ENCODE results near the gene TNC.

Gene TNC

GRCh38 chr9:115085773-115086377 is 32.1 kb downstream of the TNC start:
- H3K36me3 ChIP-seq (ENCODE audit: control insufficient read depth, insufficient read depth, low read length), result no peaks in the 10 kb centered on the region
- H3K4me3 ChIP-seq (ENCODE audit: low read length), result no peak overlapping the region
- no CpG with 5 or more reads among the region's 22 CpGs for WGBS (ENCODE audit: insufficient coverage, insufficient read length)
- 0 out of 2 replicates have a peak, but pooled peaks cover 2% of the 10 kb centered on the region for H3K4me1 ChIP-seq (ENCODE audit: control insufficient read depth, insufficient read depth, low read length)
- no peak overlapping the region for H3K27ac ChIP-seq (ENCODE audit: low read length)
- no peaks in the 10 kb centered on the region for H3K27me3 ChIP-seq (ENCODE audit: control insufficient read depth, insufficient read depth, low read length)
- DNase-seq (ENCODE audit: low read depth, low spot score), result no peak
- H3K9me3 ChIP-seq (ENCODE audit: control insufficient read depth, insufficient read depth, low read length), result no peaks in the 10 kb centered on the region

- H3K36me3 ChIP-seq (ENCODE audit: control insufficient read depth, insufficient read depth, low read length), result no peaks in the 10 kb centered on the region
- no CpG with 5 or more reads among the region's 3 CpGs for WGBS (ENCODE audit: insufficient coverage, insufficient read length)
- H3K4me3 ChIP-seq (ENCODE audit: low read length), result no peak overlapping the region
- DNase-seq (ENCODE audit: low read depth, low spot score), result no peak
- no peak overlapping the region for H3K27ac ChIP-seq (ENCODE audit: low read length)
- H3K27me3 ChIP-seq (ENCODE audit: control insufficient read depth, insufficient read depth, low read length), result no peaks in the 10 kb centered on the region
- H3K4me1 ChIP-seq (ENCODE audit: control insufficient read depth, insufficient read depth, low read length), result 0 out of 2 replicates have a peak, but pooled peaks cover 2% of the 10 kb centered on the region
- no peaks in the 10 kb centered on the region for H3K9me3 ChIP-seq (ENCODE audit: control insufficient read depth, insufficient read depth, low read length)
Measured at GRCh38 chr9:115084709-115085108, 33.2 kb downstream of the TNC start.

GRCh38 chr9:115084157-115084556 is 33.8 kb downstream of the TNC start:
- no CpG with 5 or more reads among the region's 12 CpGs for WGBS (ENCODE audit: insufficient coverage, insufficient read length)
- no peak overlapping the region for H3K27ac ChIP-seq (ENCODE audit: low read length)
- DNase-seq (ENCODE audit: low read depth, low spot score), result no peak

GRCh38 chr9:115080242-115080641 is 37.7 kb downstream of the TNC start:
- Histone ChIP-seq H3K4me1 (ENCODE audit: control insufficient read depth, insufficient read depth, low read length) (0 out of 2 replicates have a peak, but pooled peaks cover 2% of the 10 kb centered on the region), H3K36me3 (ENCODE audit: control insufficient read depth, insufficient read depth, low read length) (no peaks in the 10 kb centered on the region), H3K4me3 (ENCODE audit: low read length) (no peak overlapping the region), H3K9me3 (ENCODE audit: control insufficient read depth, insufficient read depth, low read length) (no peaks in the 10 kb centered on the region), H3K27me3 (ENCODE audit: control insufficient read depth, insufficient read depth, low read length) (no peaks in the 10 kb centered on the region), H3K27ac (ENCODE audit: low read length) (no peak overlapping the region)
- no CpG with 5 or more reads among the region's 3 CpGs for WGBS (ENCODE audit: insufficient coverage, insufficient read length)
- no peak for DNase-seq (ENCODE audit: low read depth, low spot score)

More at GRCh38 chr9:115084157-115084556, 33.8 kb downstream of the TNC start:
- Histone ChIP-seq H3K4me3 (ENCODE audit: low read length) (no peak overlapping the region), H3K9me3 (ENCODE audit: control insufficient read depth, insufficient read depth, low read length) (no peaks in the 10 kb centered on the region), H3K27me3 (ENCODE audit: control insufficient read depth, insufficient read depth, low read length) (no peaks in the 10 kb centered on the region), H3K36me3 (ENCODE audit: control insufficient read depth, insufficient read depth, low read length) (no peaks in the 10 kb centered on the region), H3K4me1 (ENCODE audit: control insufficient read depth, insufficient read depth, low read length) (0 out of 2 replicates have a peak, but pooled peaks cover 2% of the 10 kb centered on the region)

GRCh38 chr9:115079156-115079555 is 38.8 kb downstream of the TNC start:
- Histone ChIP-seq H3K27ac (ENCODE audit: low read length) (no peak overlapping the region), H3K27me3 (ENCODE audit: control insufficient read depth, insufficient read depth, low read length) (no peaks in the 10 kb centered on the region), H3K36me3 (ENCODE audit: control insufficient read depth, insufficient read depth, low read length) (no peaks in the 10 kb centered on the region), H3K4me1 (ENCODE audit: control insufficient read depth, insufficient read depth, low read length) (no peaks in the 10 kb centered on the region), H3K9me3 (ENCODE audit: control insufficient read depth, insufficient read depth, low read length) (no peaks in the 10 kb centered on the region), H3K4me3 (ENCODE audit: low read length) (no peak overlapping the region)
- no peak for DNase-seq (ENCODE audit: low read depth, low spot score)
- WGBS (ENCODE audit: insufficient coverage, insufficient read length), result no CpG with 5 or more reads among the region's 3 CpGs

- Histone ChIP-seq H3K27ac (ENCODE audit: low read length) (no peak overlapping the region), H3K36me3 (ENCODE audit: control insufficient read depth, insufficient read depth, low read length) (no peaks in the 10 kb centered on the region), H3K4me3 (ENCODE audit: low read length) (no peak overlapping the region), H3K4me1 (ENCODE audit: control insufficient read depth, insufficient read depth, low read length) (no peaks in the 10 kb centered on the region), H3K27me3 (ENCODE audit: control insufficient read depth, insufficient read depth, low read length) (no peaks in the 10 kb centered on the region), H3K9me3 (ENCODE audit: control insufficient read depth, insufficient read depth, low read length) (no peaks in the 10 kb centered on the region)
- no peak for DNase-seq (ENCODE audit: low read depth, low spot score)
- WGBS (ENCODE audit: insufficient coverage, insufficient read length), result no CpG with 5 or more reads among the region's 6 CpGs
Measured at GRCh38 chr9:115073456-115073855, 44.5 kb downstream of the TNC start.

GRCh38 chr9:115071176-115071575 is 46.8 kb downstream of the TNC start:
- no CpG with 5 or more reads among the region's 4 CpGs for WGBS (ENCODE audit: insufficient coverage, insufficient read length)
- H3K36me3 ChIP-seq (ENCODE audit: control insufficient read depth, insufficient read depth, low read length), result no peaks in the 10 kb centered on the region
- no peaks in the 10 kb centered on the region for H3K27me3 ChIP-seq (ENCODE audit: control insufficient read depth, insufficient read depth, low read length)
- no peak overlapping the region for H3K27ac ChIP-seq (ENCODE audit: low read length)
- no peak for DNase-seq (ENCODE audit: low read depth, low spot score)
- H3K9me3 ChIP-seq (ENCODE audit: control insufficient read depth, insufficient read depth, low read length), result no peaks in the 10 kb centered on the region
- no peak overlapping the region for H3K4me3 ChIP-seq (ENCODE audit: low read length)
- H3K4me1 ChIP-seq (ENCODE audit: control insufficient read depth, insufficient read depth, low read length), result no peaks in the 10 kb centered on the region

GRCh38 chr9:115069771-115070170 is 48.2 kb downstream of the TNC start:
- Histone ChIP-seq H3K4me1 (ENCODE audit: control insufficient read depth, insufficient read depth, low read length) (no peaks in the 10 kb centered on the region), H3K36me3 (ENCODE audit: control insufficient read depth, insufficient read depth, low read length) (no peaks in the 10 kb centered on the region), H3K9me3 (ENCODE audit: control insufficient read depth, insufficient read depth, low read length) (no peaks in the 10 kb centered on the region), H3K27ac (ENCODE audit: low read length) (no peak overlapping the region), H3K27me3 (ENCODE audit: control insufficient read depth, insufficient read depth, low read length) (no peaks in the 10 kb centered on the region), H3K4me3 (ENCODE audit: low read length) (no peak overlapping the region)
- DNase-seq (ENCODE audit: low read depth, low spot score), result no peak
- WGBS (ENCODE audit: insufficient coverage, insufficient read length), result no CpG with 5 or more reads among the region's 1 CpG

- no peak for DNase-seq (ENCODE audit: low read depth, low spot score)
- no peak overlapping the region for H3K27ac ChIP-seq (ENCODE audit: low read length)
- WGBS (ENCODE audit: insufficient coverage, insufficient read length), result no CpG with 5 or more reads among the region's 2 CpGs
- H3K27me3 ChIP-seq (ENCODE audit: control insufficient read depth, insufficient read depth, low read length), result no peaks in the 10 kb centered on the region
- no peaks in the 10 kb centered on the region for H3K9me3 ChIP-seq (ENCODE audit: control insufficient read depth, insufficient read depth, low read length)
- no peaks in the 10 kb centered on the region for H3K36me3 ChIP-seq (ENCODE audit: control insufficient read depth, insufficient read depth, low read length)
- no peak overlapping the region for H3K4me3 ChIP-seq (ENCODE audit: low read length)
- 0 out of 2 replicates have a peak, but pooled peaks cover 2% of the 10 kb centered on the region for H3K4me1 ChIP-seq (ENCODE audit: control insufficient read depth, insufficient read depth, low read length)
Measured at GRCh38 chr9:115069302-115069701, 48.7 kb downstream of the TNC start.

GRCh38 chr9:115068031-115068430 is 49.9 kb downstream of the TNC start:
- Histone ChIP-seq H3K4me3 (ENCODE audit: low read length) (no peak overlapping the region), H3K36me3 (ENCODE audit: control insufficient read depth, insufficient read depth, low read length) (no peaks in the 10 kb centered on the region), H3K9me3 (ENCODE audit: control insufficient read depth, insufficient read depth, low read length) (no peaks in the 10 kb centered on the region), H3K27me3 (ENCODE audit: control insufficient read depth, insufficient read depth, low read length) (no peaks in the 10 kb centered on the region), H3K4me1 (ENCODE audit: control insufficient read depth, insufficient read depth, low read length) (0 out of 2 replicates have a peak, but pooled peaks cover 3% of the 10 kb centered on the region), H3K27ac (ENCODE audit: low read length) (no peak overlapping the region)
- no peak for DNase-seq (ENCODE audit: low read depth, low spot score)

All from iPS DF 6.9 (cell line).